K562 (cell line): ENCODE measurements around the gene NPIPB2. TPM values are rescaled to one million over a fixed set of nuclear protein-coding genes. Genes with fewer than 3 reads are reported as not detected.

Source experiments
- ATF7 ChIP-seq: fragments of 450-650 bp; IDR thresholded peaks from 2 replicates; pipeline ENCODE4 v1.7.1; 2014; ENCODE audit warnings: mild to moderate bottlenecking, moderate library complexity
- CREM ChIP-seq: IDR thresholded peaks from 2 replicates; pipeline ENCODE4 v1.6.1; 2014; ENCODE audit warnings: antibody characterized with exemption, low read depth
- ELF4 ChIP-seq: fragments of 450-650 bp; formaldehyde crosslinking; IDR thresholded peaks from 2 replicates; pipeline ENCODE4 v1.4.0; 2022; ENCODE audit warnings: missing genetic modification characterization
- FOXK2 ChIP-seq, 2 experiments: fragments of 450-650 bp; IDR thresholded peaks in 1 of 2; conservative IDR thresholded peaks in 1 of 2; 2 replicates each; pipeline ENCODE4 v1.6.1; 2016; ENCODE audit warnings: low read depth in 2 of 2, mild to moderate bottlenecking in 1 of 2
- HDGF ChIP-seq: fragments of 450-650 bp; IDR thresholded peaks from 2 replicates; pipeline ENCODE4 v1.6.1; 2016
- KAT2B ChIP-seq: IDR thresholded peaks from one replicate; pipeline ENCODE4 v1.6.1; 2012; ENCODE audit warnings: low read depth, mild to moderate bottlenecking, control low read depth, inconsistent platforms, low read length, moderate library complexity
- KLF6 ChIP-seq: fragments of 250-450 bp; sonication (Bioruptor Pico); IDR thresholded peaks from 2 replicates; pipeline ENCODE4 v1.4.0; 2020; ENCODE audit warnings: mild to moderate bottlenecking, moderate library complexity, borderline replicate concordance
- MEIS2 ChIP-seq: fragments of 450-650 bp; IDR thresholded peaks from 2 replicates; pipeline ENCODE4 v1.6.1; 2014; ENCODE audit warnings: mild to moderate bottlenecking; ENCODE audit not compliant: partially characterized antibody
- MXI1 ChIP-seq: IDR thresholded peaks from 2 replicates; pipeline ENCODE4 v1.6.1; 2011; ENCODE audit warnings: low read depth, mild to moderate bottlenecking, improper control_type of control experiment, low read length
- NCOA2 ChIP-seq, 2 experiments: fragments of 450-650 bp; IDR thresholded peaks; 2 replicates each; pipeline ENCODE4 v1.6.1; 2018; ENCODE audit warnings: mild to moderate bottlenecking in 2 of 2, moderate library complexity in 1 of 2; ENCODE audit not compliant: partially characterized antibody in 2 of 2
- PPARD ChIP-seq: fragments of 250-450 bp; sonication (Bioruptor Pico); IDR thresholded peaks from 2 replicates; pipeline ENCODE4 v1.8.0; 2022; ENCODE audit warnings: inconsistent platforms, mild to moderate bottlenecking, moderate library complexity
- REST ChIP-seq, 2 experiments: fragments of 450-650 bp; formaldehyde crosslinking in 1 of 2; IDR thresholded peaks; 2 replicates each; pipeline versions ENCODE4 v1.4.0 to v1.6.1; 2014 to 2020; ENCODE audit warnings: mild to moderate bottlenecking in 2 of 2, borderline replicate concordance in 1 of 2, low read depth in 1 of 2
- SMARCA4 ChIP-seq: fragments of 450-650 bp; IDR thresholded peaks from 2 replicates; pipeline ENCODE4 v1.6.1; 2016
- ZNF274 ChIP-seq: IDR thresholded peaks from 2 replicates; pipeline ENCODE4 v1.6.1; 2011; ENCODE audit warnings: low read depth, mild to moderate bottlenecking, low read length, moderate library complexity, borderline replicate concordance
- ZNF444 ChIP-seq: fragments of 250-450 bp; sonication (Bioruptor Pico); IDR thresholded peaks from 2 replicates; pipeline ENCODE4 v1.4.0; 2020; ENCODE audit warnings: mild to moderate bottlenecking, moderate library complexity
- polyA plus RNA-seq, 8 experiments: library from polyadenylated mRNA; depleted of rRNA in 4 of 8; stranded (reverse) in 5 of 8; unstranded in 3 of 8; fragments of >200 nt; fragmentation: Nextera tagmentation in 2 of 8; fragmentation: Illumina TruSeq in 1 of 8; extraction: Ambion mirVana in 2 of 8; extraction: Trizol in 1 of 8; gene quantifications; 2 replicates each; pipeline versions ENCODE4 v1.2.1 to v1.2.3, GENCODE V29; 2011 to 2014; ENCODE audit warnings: inconsistent platforms in 1 of 8, missing spikeins in 1 of 8
- total RNA-seq, 7 experiments: library from RNA; depleted of rRNA in 6 of 7; stranded (reverse); fragments of >200 nt in 6 of 7; fragmentation: Illumina TruSeq in 2 of 7; extraction: Trizol in 2 of 7; gene quantifications; 2 replicates each; pipeline versions ENCODE4 v1.2.1 to v1.2.3, GENCODE V29; 2011 to 2021; ENCODE audit warnings: low replicate concordance in 1 of 7
- TF ChIP-seq, protein P1 (sequence below): fragments of 200-400 bp; formaldehyde crosslinking; IDR thresholded peaks from 2 replicates; pipeline ENCODE4 v1.6.1; 2017; ENCODE audit warnings: mild to moderate bottlenecking, low read depth, low read length, moderate library complexity
- TF ChIP-seq, protein P2 (sequence below): fragments of 250-450 bp; sonication (Bioruptor Pico); IDR thresholded peaks from 2 replicates; pipeline ENCODE4 v1.5.0; 2021; ENCODE audit warnings: mild to moderate bottlenecking, borderline replicate concordance

Gene NPIPB2
- total and polyA plus RNA-seq, 9 of the 15 experiments (the other 6 are each of a cell fraction or from before 2014, with no cell fraction given) = 0.21 to 2.9 (median 1.6) TPM; not detected in 1

- TF ChIP-seq CREM (no peak), ZNF274 (no peak), PPARD (CRISPR knock-in tag) (no peak), NCOA2 (IDR thresholded peaks at IDR 0.05; ENCODE audit: partially characterized antibody in 2 of 2) (no peak), ATF7 (peak; percentile 38; the same call in 1 of the 2 replicates), MEIS2 (peak; percentile 38), HDGF (no peak), REST (IDR thresholded peaks at IDR 0.05; ENCODE audit: borderline replicate concordance) (peak; percentile 94), REST (CRISPR knock-in tag; IDR thresholded peaks at IDR 0.05; ENCODE audit: low read depth) (no peak), SMARCA4 (peak; percentile 34; the same call in 1 of the 2 replicates), MXI1 (no peak), KLF6 (CRISPR knock-in tag) (no peak), ZNF444 (CRISPR knock-in tag) (no peak), ELF4 (no peak), KAT2B (no peak), FOXK2 (conservative IDR thresholded peaks at IDR 0.05 in 1 of 2, IDR thresholded peaks at IDR 0.05 in 1 of 2; ENCODE audit: low read depth in 2 of 2) (peak in 1 of 2 experiments; percentile 25; a peak in 1 of 4 replicates)
- TF ChIP-seq, protein P1, sequence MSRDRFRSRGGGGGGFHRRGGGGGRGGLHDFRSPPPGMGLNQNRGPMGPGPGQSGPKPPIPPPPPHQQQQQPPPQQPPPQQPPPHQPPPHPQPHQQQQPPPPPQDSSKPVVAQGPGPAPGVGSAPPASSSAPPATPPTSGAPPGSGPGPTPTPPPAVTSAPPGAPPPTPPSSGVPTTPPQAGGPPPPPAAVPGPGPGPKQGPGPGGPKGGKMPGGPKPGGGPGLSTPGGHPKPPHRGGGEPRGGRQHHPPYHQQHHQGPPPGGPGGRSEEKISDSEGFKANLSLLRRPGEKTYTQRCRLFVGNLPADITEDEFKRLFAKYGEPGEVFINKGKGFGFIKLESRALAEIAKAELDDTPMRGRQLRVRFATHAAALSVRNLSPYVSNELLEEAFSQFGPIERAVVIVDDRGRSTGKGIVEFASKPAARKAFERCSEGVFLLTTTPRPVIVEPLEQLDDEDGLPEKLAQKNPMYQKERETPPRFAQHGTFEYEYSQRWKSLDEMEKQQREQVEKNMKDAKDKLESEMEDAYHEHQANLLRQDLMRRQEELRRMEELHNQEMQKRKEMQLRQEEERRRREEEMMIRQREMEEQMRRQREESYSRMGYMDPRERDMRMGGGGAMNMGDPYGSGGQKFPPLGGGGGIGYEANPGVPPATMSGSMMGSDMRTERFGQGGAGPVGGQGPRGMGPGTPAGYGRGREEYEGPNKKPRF = no peak
- TF ChIP-seq, protein P2, sequence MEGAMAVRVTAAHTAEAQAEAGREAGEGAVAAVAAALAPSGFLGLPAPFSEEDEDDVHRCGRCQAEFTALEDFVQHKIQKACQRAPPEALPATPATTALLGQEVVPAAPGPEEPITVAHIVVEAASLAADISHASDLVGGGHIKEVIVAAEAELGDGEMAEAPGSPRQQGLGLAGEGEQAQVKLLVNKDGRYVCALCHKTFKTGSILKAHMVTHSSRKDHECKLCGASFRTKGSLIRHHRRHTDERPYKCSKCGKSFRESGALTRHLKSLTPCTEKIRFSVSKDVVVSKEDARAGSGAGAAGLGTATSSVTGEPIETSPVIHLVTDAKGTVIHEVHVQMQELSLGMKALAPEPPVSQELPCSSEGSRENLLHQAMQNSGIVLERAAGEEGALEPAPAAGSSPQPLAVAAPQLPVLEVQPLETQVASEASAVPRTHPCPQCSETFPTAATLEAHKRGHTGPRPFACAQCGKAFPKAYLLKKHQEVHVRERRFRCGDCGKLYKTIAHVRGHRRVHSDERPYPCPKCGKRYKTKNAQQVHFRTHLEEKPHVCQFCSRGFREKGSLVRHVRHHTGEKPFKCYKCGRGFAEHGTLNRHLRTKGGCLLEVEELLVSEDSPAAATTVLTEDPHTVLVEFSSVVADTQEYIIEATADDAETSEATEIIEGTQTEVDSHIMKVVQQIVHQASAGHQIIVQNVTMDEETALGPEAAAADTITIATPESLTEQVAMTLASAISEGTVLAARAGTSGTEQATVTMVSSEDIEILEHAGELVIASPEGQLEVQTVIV (CRISPR knock-in tag) = no peak
- TF ChIP-seq, all 486 proteins: peak for 14
Observed at GRCh38 chr16:11955713-11956123, 13.9 kb upstream of the NPIPB2 start (continued).
